ENCODE results near the gene SLC2A1.

The SLC2A1 gene

DNA sequence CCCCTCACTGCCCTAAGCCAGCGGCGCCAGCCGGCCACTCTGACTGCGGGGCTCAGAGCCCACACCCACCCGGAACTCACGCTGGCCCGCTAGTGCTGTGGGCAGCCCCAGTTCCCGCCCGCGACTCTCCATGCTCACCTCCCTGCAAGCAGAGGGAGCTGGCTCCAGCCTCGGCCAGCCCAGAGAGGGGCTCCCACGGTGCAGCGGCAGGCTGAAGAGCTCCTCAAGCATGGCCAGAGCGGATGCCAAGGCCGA is 41.5 kb downstream of the SLC2A1 start:
- no peak overlapping the region for H3K27ac ChIP-seq (ENCODE audit: extremely low read depth, low read depth, low read length)
- POLR2A ChIA-PET = no interaction called here
- CTCF ChIA-PET = interaction anchor here (0.8 to 7.6 kb wide), 2 partner anchors 157 to 308 kb away, joined by 4 to 298 read pairs; no protein-coding TSS in a partner anchor
- no peaks in the 10 kb centered on the region for H3K9me3 ChIP-seq (ENCODE audit: control insufficient read depth, insufficient read depth, low read depth, low read length)
- no peaks in the 10 kb centered on the region for H3K36me3 ChIP-seq (ENCODE audit: control insufficient read depth in 2 of 2, insufficient read depth in 1 of 2, low read length in 2 of 2)
- no peaks in the 10 kb centered on the region for H3K4me1 ChIP-seq (ENCODE audit: control insufficient read depth, insufficient read depth, low read length)
- peak; percentile 35 for TF ChIP-seq ZNF529 (tag by site-specific recombination; IDR thresholded peaks at IDR 0.05; ENCODE audit: insufficient replicate concordance)
- no peak for TF ChIP-seq BCL11A (tag by site-specific recombination; IDR thresholded peaks at IDR 0.05; ENCODE audit: low read depth)
- H3K4me3 ChIP-seq (ENCODE audit: low read depth, low read length) = no peak overlapping the region

DNA sequence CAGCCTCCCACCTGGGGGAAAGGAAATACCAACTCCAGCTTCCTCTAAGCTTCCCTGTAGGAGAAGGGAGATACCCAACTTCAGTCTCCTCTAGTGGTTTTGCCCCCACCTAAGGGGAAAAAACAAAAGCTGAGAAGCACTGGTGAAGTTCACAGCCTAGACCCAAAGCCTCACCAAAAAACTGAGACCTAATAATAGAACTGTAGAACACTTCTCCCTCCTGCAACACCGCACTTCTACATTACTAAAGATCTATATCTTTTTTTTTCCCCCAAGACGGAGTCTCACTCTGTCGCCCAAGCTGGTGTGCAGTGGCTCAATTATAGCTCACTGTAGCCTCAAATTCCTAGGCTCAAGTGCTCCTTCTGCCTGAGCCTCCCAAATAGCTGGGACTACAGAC is 43.2 kb downstream of the SLC2A1 start:
- TF ChIP-seq ZNF514 (tag by site-specific recombination; IDR thresholded peaks at IDR 0.05) (no peak), ZNF473 (tag by site-specific recombination; IDR thresholded peaks at IDR 0.05) (no peak), ZNF785 (tag by site-specific recombination; IDR thresholded peaks at IDR 0.05) (no peak), ZNF571 (tag by site-specific recombination; IDR thresholded peaks at IDR 0.05) (no peak)
- TF ChIP-seq, protein P1, sequence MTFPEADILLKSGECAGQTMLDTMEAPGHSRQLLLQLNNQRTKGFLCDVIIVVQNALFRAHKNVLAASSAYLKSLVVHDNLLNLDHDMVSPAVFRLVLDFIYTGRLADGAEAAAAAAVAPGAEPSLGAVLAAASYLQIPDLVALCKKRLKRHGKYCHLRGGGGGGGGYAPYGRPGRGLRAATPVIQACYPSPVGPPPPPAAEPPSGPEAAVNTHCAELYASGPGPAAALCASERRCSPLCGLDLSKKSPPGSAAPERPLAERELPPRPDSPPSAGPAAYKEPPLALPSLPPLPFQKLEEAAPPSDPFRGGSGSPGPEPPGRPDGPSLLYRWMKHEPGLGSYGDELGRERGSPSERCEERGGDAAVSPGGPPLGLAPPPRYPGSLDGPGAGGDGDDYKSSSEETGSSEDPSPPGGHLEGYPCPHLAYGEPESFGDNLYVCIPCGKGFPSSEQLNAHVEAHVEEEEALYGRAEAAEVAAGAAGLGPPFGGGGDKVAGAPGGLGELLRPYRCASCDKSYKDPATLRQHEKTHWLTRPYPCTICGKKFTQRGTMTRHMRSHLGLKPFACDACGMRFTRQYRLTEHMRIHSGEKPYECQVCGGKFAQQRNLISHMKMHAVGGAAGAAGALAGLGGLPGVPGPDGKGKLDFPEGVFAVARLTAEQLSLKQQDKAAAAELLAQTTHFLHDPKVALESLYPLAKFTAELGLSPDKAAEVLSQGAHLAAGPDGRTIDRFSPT (tag by site-specific recombination; IDR thresholded peaks at IDR 0.05) = no peak
- H3K4me1 ChIP-seq (ENCODE audit: control insufficient read depth, insufficient read depth, low read length) = no peaks in the 10 kb centered on the region
- H3K36me3 ChIP-seq (ENCODE audit: control insufficient read depth in 2 of 2, insufficient read depth in 1 of 2, low read length in 2 of 2) = no peaks in the 10 kb centered on the region
- H3K9me3 ChIP-seq (ENCODE audit: control insufficient read depth, insufficient read depth, low read depth, low read length) = no peaks in the 10 kb centered on the region
- no peak overlapping the region for H3K4me3 ChIP-seq (ENCODE audit: low read depth, low read length)
- CTCF ChIA-PET = interaction anchor here (0.5 to 7.6 kb wide), 6 partner anchors 7 to 312 kb away, joined by 3 to 298 read pairs (median 8); no protein-coding TSS in a partner anchor
- POLR2A ChIA-PET = interaction anchor here (0.9 kb wide), 1 partner anchor 9 kb away, joined by 3 read pairs; no protein-coding TSS in a partner anchor
- no peak overlapping the region for H3K27ac ChIP-seq (ENCODE audit: extremely low read depth, low read depth, low read length)

DNA sequence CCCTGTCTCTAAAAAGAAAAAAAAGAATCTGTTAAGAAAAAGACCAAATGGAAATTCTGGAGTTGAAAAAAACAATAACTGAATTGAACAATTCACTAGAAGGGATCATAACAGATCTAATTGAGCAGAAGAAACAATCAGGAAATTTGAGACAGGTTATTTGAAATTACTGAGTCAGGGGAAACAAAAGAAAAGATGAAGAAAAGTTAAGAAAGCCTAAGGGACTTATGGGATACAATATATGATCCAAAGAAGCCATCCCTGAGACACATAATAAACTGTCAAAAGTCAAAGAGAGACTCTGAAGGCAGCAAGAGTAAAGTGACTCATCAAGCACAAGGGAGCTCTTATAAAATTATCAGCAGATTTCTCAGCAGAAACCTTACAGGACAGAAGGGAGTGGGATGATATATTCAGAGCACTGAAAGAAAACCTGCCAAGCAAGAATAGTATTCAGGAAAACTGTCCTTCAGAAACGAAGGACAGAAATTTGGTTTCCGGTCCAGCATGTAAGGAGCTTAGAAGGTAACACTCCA is 44.5 kb downstream of the SLC2A1 start:
- Histone ChIP-seq H3K9me3 (ENCODE audit: control insufficient read depth, insufficient read depth, low read depth, low read length) (no peaks in the 10 kb centered on the region), H3K4me3 (ENCODE audit: low read depth, low read length) (no peak overlapping the region), H3K36me3 (ENCODE audit: control insufficient read depth in 2 of 2, insufficient read depth in 1 of 2, low read length in 2 of 2) (no peaks in the 10 kb centered on the region), H3K4me1 (ENCODE audit: control insufficient read depth, insufficient read depth, low read length) (no peaks in the 10 kb centered on the region), H3K27ac (ENCODE audit: extremely low read depth, low read depth, low read length) (no peak overlapping the region)
- POLR2A ChIA-PET = no interaction called here
- no peak for TF ChIP-seq ZNF202 (tag by site-specific recombination; IDR thresholded peaks at IDR 0.05; ENCODE audit: borderline replicate concordance)
- TF ChIP-seq SETDB1 (IDR thresholded peaks at IDR 0.05; ENCODE audit: insufficient read length, low read length) = peak; percentile 84
- CTCF ChIA-PET = interaction anchor here (0.6 to 7.6 kb wide), 21 partner anchors 9 to 971 kb away, joined by 3 to 298 read pairs (median 3); partner anchors contain the start of genes C1orf50, P3H1 and ZNF691

DNA sequence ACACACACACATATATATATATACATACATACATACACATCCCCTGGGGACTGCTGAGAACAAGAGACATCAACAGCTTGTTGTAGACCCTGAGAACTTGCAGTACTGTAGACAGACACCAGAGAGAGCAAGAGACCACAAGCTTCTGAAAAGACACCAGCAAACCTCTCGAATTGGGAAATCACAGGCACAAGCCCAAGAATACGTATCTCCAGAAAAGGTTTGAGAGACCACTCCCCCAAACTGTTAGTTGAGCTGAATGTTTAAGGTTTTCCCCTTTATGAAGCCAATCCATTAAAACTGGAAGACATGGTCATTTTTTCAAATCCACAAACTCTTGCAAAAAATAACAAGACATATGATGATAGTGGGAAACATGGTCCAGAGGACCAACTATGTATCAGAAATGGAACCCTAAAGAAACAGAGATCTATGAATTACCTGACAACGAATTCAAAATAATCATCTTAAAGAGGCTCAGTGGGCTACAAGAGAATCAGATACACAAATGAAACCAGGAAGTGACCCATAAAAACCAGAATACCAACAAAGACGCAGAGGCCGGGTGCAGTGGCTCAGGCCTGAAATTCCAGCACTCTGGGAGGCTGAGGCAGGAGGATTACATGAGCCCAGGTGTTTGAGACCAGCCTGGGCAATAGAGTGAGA is 45.1 kb downstream of the SLC2A1 start:
- CTCF ChIA-PET = interaction anchor here (0.5 to 7.6 kb wide), 40 partner anchors 9 to 501 kb away, joined by 3 to 298 read pairs (median 3); partner anchors contain the start of genes C1orf50, P3H1 and ZNF691
- H3K4me3 ChIP-seq (ENCODE audit: low read depth, low read length) = no peak overlapping the region
- no peaks in the 10 kb centered on the region for H3K9me3 ChIP-seq (ENCODE audit: control insufficient read depth, insufficient read depth, low read depth, low read length)
- no peaks in the 10 kb centered on the region for H3K36me3 ChIP-seq (ENCODE audit: control insufficient read depth in 2 of 2, insufficient read depth in 1 of 2, low read length in 2 of 2)
- no peak overlapping the region for H3K27ac ChIP-seq (ENCODE audit: extremely low read depth, low read depth, low read length)
- TF ChIP-seq, protein P2, sequence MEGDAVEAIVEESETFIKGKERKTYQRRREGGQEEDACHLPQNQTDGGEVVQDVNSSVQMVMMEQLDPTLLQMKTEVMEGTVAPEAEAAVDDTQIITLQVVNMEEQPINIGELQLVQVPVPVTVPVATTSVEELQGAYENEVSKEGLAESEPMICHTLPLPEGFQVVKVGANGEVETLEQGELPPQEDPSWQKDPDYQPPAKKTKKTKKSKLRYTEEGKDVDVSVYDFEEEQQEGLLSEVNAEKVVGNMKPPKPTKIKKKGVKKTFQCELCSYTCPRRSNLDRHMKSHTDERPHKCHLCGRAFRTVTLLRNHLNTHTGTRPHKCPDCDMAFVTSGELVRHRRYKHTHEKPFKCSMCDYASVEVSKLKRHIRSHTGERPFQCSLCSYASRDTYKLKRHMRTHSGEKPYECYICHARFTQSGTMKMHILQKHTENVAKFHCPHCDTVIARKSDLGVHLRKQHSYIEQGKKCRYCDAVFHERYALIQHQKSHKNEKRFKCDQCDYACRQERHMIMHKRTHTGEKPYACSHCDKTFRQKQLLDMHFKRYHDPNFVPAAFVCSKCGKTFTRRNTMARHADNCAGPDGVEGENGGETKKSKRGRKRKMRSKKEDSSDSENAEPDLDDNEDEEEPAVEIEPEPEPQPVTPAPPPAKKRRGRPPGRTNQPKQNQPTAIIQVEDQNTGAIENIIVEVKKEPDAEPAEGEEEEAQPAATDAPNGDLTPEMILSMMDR (tag by site-specific recombination; IDR thresholded peaks at IDR 0.05) = peak; percentile 39; the same call in 1 of the 2 replicates
- TF ChIP-seq ZNF792 (tag by site-specific recombination; IDR thresholded peaks at IDR 0.05) (no peak), ZNF654 (tag by site-specific recombination; IDR thresholded peaks at IDR 0.05; ENCODE audit: low read depth) (peak; percentile 66)
- POLR2A ChIA-PET = interaction anchor here (1.0 kb wide), 1 partner anchor 145 kb away, joined by 3 read pairs; no protein-coding TSS in a partner anchor
- no peaks in the 10 kb centered on the region for H3K4me1 ChIP-seq (ENCODE audit: control insufficient read depth, insufficient read depth, low read length)
